Measurements from ENCODE around the gene PDCL2. TPM values are rescaled to one million over a fixed set of nuclear protein-coding genes. Genes with fewer than 3 reads are reported as not detected.

PDCL2 gene
- total and polyA plus RNA-seq, 2 of the 13 experiments (the other 11 are each of a cell fraction or from before 2014, with no cell fraction given), result not detected

- TF ChIP-seq ZNF276 (CRISPR knock-in tag; IDR thresholded peaks at IDR 0.05; ENCODE audit: low read depth), result no peak
- TF ChIP-seq SRSF1 (optimal IDR thresholded peaks at IDR 0.05; ENCODE audit: low read depth, low read length), result no peak
- TF ChIP-seq KAT7 (CRISPR knock-in tag; IDR thresholded peaks at IDR 0.05; ENCODE audit: borderline replicate concordance), result peak; percentile 66; the same call in 1 of the 2 replicates
- TF ChIP-seq SAP130 (CRISPR knock-in tag; IDR thresholded peaks at IDR 0.05; ENCODE audit: low read depth), result peak; percentile 79
- no peak for TF ChIP-seq ZNF614 (CRISPR knock-in tag; IDR thresholded peaks at IDR 0.05; ENCODE audit: borderline replicate concordance)
- TF ChIP-seq PHF21A (CRISPR knock-in tag; IDR thresholded peaks at IDR 0.05), result peak; percentile 83
- 0 out of 2 replicates have a peak, but pooled peaks have one; percentile 24 for TF ChIP-seq ZNF30 (CRISPR knock-in tag; IDR thresholded peaks at IDR 0.05)
- TF ChIP-seq CREM (IDR thresholded peaks at IDR 0.05), result no peak
- TF ChIP-seq CREM (CRISPR knock-in tag; IDR thresholded peaks at IDR 0.05), result no peak
- peak; percentile 63; the same call in 1 of the 2 replicates for TF ChIP-seq ZNF784 (CRISPR knock-in tag; IDR thresholded peaks at IDR 0.05; ENCODE audit: borderline replicate concordance)
- TF ChIP-seq SOX6 (IDR thresholded peaks at IDR 0.05), result no peak
- TF ChIP-seq SOX6 (CRISPR knock-in tag; IDR thresholded peaks at IDR 0.05), result no peak
- TF ChIP-seq FIP1L1 (IDR thresholded peaks at IDR 0.05; ENCODE audit: borderline replicate concordance, insufficient read depth, low read depth, low read length), result no peak
- no peak for TF ChIP-seq SNAPC5 (CRISPR knock-in tag; IDR thresholded peaks at IDR 0.05; ENCODE audit: borderline replicate concordance)
- TF ChIP-seq ZNF780A (CRISPR knock-in tag; IDR thresholded peaks at IDR 0.05), result no peak
- TF ChIP-seq ZNF790 (CRISPR knock-in tag; IDR thresholded peaks at IDR 0.05; ENCODE audit: borderline replicate concordance), result peak; percentile 15; the same call in 1 of the 2 replicates
- TF ChIP-seq TOE1 (CRISPR knock-in tag; IDR thresholded peaks at IDR 0.05), result peak; percentile 36; the same call in 1 of the 2 replicates
- TF ChIP-seq ZFYVE20 (CRISPR knock-in tag; IDR thresholded peaks at IDR 0.05; ENCODE audit: borderline replicate concordance, low read depth), result no peak
- peak; percentile 72 for TF ChIP-seq ZFY (CRISPR knock-in tag; IDR thresholded peaks at IDR 0.05)
- TF ChIP-seq ZNF574 (CRISPR knock-in tag; IDR thresholded peaks at IDR 0.05), result peak; percentile 74
- TF ChIP-seq RFX1 (IDR thresholded peaks at IDR 0.05), result no peak
- TF ChIP-seq ZBTB3 (CRISPR knock-in tag; IDR thresholded peaks at IDR 0.05; ENCODE audit: borderline replicate concordance, low read depth), result no peak
Measured at GRCh38 chr4:55545641-55546505, 46.2 kb downstream of the PDCL2 start (continued).
